CD4-positive, CD25-positive, alpha-beta regulatory T cell (primary cell): ENCODE results near the gene GLRB. TPM values are rescaled to one million over a fixed set of nuclear protein-coding genes. Genes with fewer than 3 reads are reported as not detected.

ENCODE experiments used
- ATAC-seq, 2 donors: fragments of 150-1000 bp; cut with Tn5 transposase; one replicate each; pipeline ENCODE4 v1.10.0; 2021; ENCODE audit warnings: low read depth in 2 of 2, moderate number of reproducible peaks in 2 of 2, moderate library complexity in 1 of 2
- DNase-seq, 3 donors: peaks; one replicate each; pipeline versions ENCODE4 v3.0.0 to v3.0.0-alpha.2; 2012 to 2022; ENCODE audit warnings: mixed read lengths in 1 of 3
- H3K27ac ChIP-seq: one replicate; pipeline ENCODE4 v1.7.0; 2013; ENCODE audit warnings: mild to moderate bottlenecking, low read length; ENCODE audit not compliant: insufficient read depth, poor library complexity, severe bottlenecking
- H3K27me3 ChIP-seq: one replicate; pipeline ENCODE4 v1.7.0; 2013; ENCODE audit warnings: low read length; ENCODE audit not compliant: control insufficient read depth, insufficient read depth
- H3K36me3 ChIP-seq: one replicate; pipeline ENCODE4 v1.7.0; 2013; ENCODE audit warnings: mild to moderate bottlenecking, low read length, moderate library complexity; ENCODE audit not compliant: control insufficient read depth, insufficient read depth
- H3K4me1 ChIP-seq: 2 replicates; pipeline ENCODE4 v1.7.0; 2013; ENCODE audit warnings: mild to moderate bottlenecking, low read length; ENCODE audit not compliant: insufficient read depth, control insufficient read depth, poor library complexity, severe bottlenecking
- H3K4me3 ChIP-seq: one replicate; pipeline ENCODE4 v1.7.0; 2013; ENCODE audit warnings: low read depth, mild to moderate bottlenecking, low read length, moderate library complexity
- H3K9me3 ChIP-seq, 2 experiments: 1 replicate in 1 of 2; 2 replicates in 1 of 2; pipeline ENCODE4 v1.7.0; 2013; ENCODE audit warnings: low read length in 2 of 2, mild to moderate bottlenecking in 1 of 2, moderate library complexity in 1 of 2; ENCODE audit not compliant: control insufficient read depth in 2 of 2
- H3K27ac Mint-ChIP-seq, 3 donors: one replicate each; pipeline ENCODE4 v1.8.0; 2020 to 2022; ENCODE audit warnings: mild to moderate bottlenecking in 3 of 3, mixed read lengths in 3 of 3, moderate library complexity in 2 of 3
- H3K27me3 Mint-ChIP-seq: one replicate; pipeline ENCODE4 v1.8.0; 2022; ENCODE audit warnings: mild to moderate bottlenecking, mixed read lengths
- H3K36me3 Mint-ChIP-seq: one replicate; pipeline ENCODE4 v1.8.0; 2020; ENCODE audit warnings: mixed read lengths
- H3K4me1 Mint-ChIP-seq, 4 donors: one replicate each; pipeline ENCODE4 v1.8.0; 2020 to 2022; ENCODE audit warnings: mixed read lengths in 4 of 4, mild to moderate bottlenecking in 1 of 4
- H3K4me3 Mint-ChIP-seq, 4 donors: one replicate each; pipeline ENCODE4 v1.8.0; 2020 to 2022; ENCODE audit warnings: mild to moderate bottlenecking in 4 of 4, mixed read lengths in 4 of 4, moderate library complexity in 3 of 4
- H3K9me3 Mint-ChIP-seq, 7 donors: one replicate each; pipeline ENCODE4 v1.8.0; 2020 to 2022; ENCODE audit warnings: mixed read lengths in 7 of 7, mild to moderate bottlenecking in 3 of 7, moderate library complexity in 2 of 7
- polyA plus RNA-seq, 4 donors: library from polyadenylated mRNA; unstranded; fragments of 300-500 nt; fragmentation: Illumina TruSeq; gene quantifications; one replicate each; pipeline ENCODE4 v1.2.3, GENCODE V29; 2021
- total RNA-seq: library from RNA; stranded (reverse); gene quantifications from one replicate; pipeline ENCODE4 v1.2.3, GENCODE V29; 2022

The GLRB gene
- not detected for total RNA-seq
- not detected for polyA plus RNA-seq

- Mint-ChIP-seq H3K27ac (no peak within 1 kb of the TSS), H3K27me3 (no peaks in the 10 kb centered on the region), H3K9me3 (peaks cover 0 to 13% (median 0%) of the 10 kb centered on the region in 7 donors), H3K4me1 (no peaks in the 10 kb centered on the region), H3K4me3 (no peak within 1 kb of the TSS), H3K36me3 (no peaks in the 10 kb centered on the region)
- no peaks in the 10 kb centered on the region for H3K36me3 ChIP-seq
- no peaks in the 10 kb centered on the region for H3K27me3 ChIP-seq
- no peaks in the 10 kb centered on the region for H3K4me1 ChIP-seq
- DNase-seq (no peak), ATAC-seq (no peak)
- H3K9me3 ChIP-seq, result no peaks in the 10 kb centered on the region
- H3K4me3 ChIP-seq, result no peak within 1 kb of the TSS
- H3K27ac ChIP-seq, result no peak within 1 kb of the TSS
Measured at GRCh38 chr4:157075811-157076577, at the start of gene GLRB. Gene GLRB (plus strand): TSS chr4:157076150. CDS start chr4:157078025, 1,875 bp downstream.

- H3K36me3 Mint-ChIP-seq, result no peaks in the 10 kb centered on the region
- Histone ChIP-seq H3K27me3 (no peaks in the 10 kb centered on the region), H3K4me1 (no peaks in the 10 kb centered on the region), H3K4me3 (no peak overlapping the region), H3K9me3 (no peaks in the 10 kb centered on the region), H3K27ac (no peak overlapping the region), H3K36me3 (no peaks in the 10 kb centered on the region)
- no peaks in the 10 kb centered on the region for H3K27me3 Mint-ChIP-seq
- DNase-seq (no peak), ATAC-seq (no peak)
- peaks cover 0 to 3% (median 2%) of the 10 kb centered on the region in 7 donors for H3K9me3 Mint-ChIP-seq
- no peaks in the 10 kb centered on the region for H3K4me1 Mint-ChIP-seq
- H3K4me3 Mint-ChIP-seq, result no peak overlapping the region
- H3K27ac Mint-ChIP-seq, result no peak overlapping the region
Measured at GRCh38 chr4:157035471-157035870, 40.5 kb upstream of the GLRB start.

- Mint-ChIP-seq H3K27ac (no peak overlapping the region), H3K9me3 (peaks cover 0 to 3% (median 0%) of the 10 kb centered on the region in 7 donors), H3K27me3 (no peaks in the 10 kb centered on the region), H3K4me3 (no peak overlapping the region), H3K36me3 (no peaks in the 10 kb centered on the region), H3K4me1 (no peaks in the 10 kb centered on the region)
- Histone ChIP-seq H3K36me3 (no peaks in the 10 kb centered on the region), H3K27ac (no peak overlapping the region), H3K27me3 (no peaks in the 10 kb centered on the region), H3K9me3 (peaks cover 0 to 3% of the 10 kb centered on the region in 2 experiments), H3K4me3 (no peak overlapping the region), H3K4me1 (no peaks in the 10 kb centered on the region)
- DNase-seq (no peak), ATAC-seq (no peak)
Measured at GRCh38 chr4:157040405-157040804, 35.5 kb upstream of the GLRB start.

- no peak overlapping the region for H3K27ac ChIP-seq
- no peaks in the 10 kb centered on the region for H3K36me3 ChIP-seq
- H3K27me3 ChIP-seq, result no peaks in the 10 kb centered on the region
- peaks cover 0 to 3% of the 10 kb centered on the region in 2 experiments for H3K9me3 ChIP-seq
- H3K4me1 Mint-ChIP-seq, result no peaks in the 10 kb centered on the region
- no peaks in the 10 kb centered on the region for H3K27me3 Mint-ChIP-seq
- DNase-seq (no peak), ATAC-seq (no peak)
- no peak overlapping the region for H3K4me3 Mint-ChIP-seq
- H3K4me1 ChIP-seq, result no peaks in the 10 kb centered on the region
- peaks cover 0 to 4% (median 0%) of the 10 kb centered on the region in 7 donors for H3K9me3 Mint-ChIP-seq
- H3K4me3 ChIP-seq, result no peak overlapping the region
- H3K36me3 Mint-ChIP-seq, result no peaks in the 10 kb centered on the region
- no peak overlapping the region for H3K27ac Mint-ChIP-seq
Measured at GRCh38 chr4:157043131-157043530, 32.8 kb upstream of the GLRB start.

GRCh38 chr4:157045507-157046127, 30.3 kb upstream of the GLRB start:
- H3K27me3 Mint-ChIP-seq, result no peaks in the 10 kb centered on the region
- peaks cover 0 to 3% of the 10 kb centered on the region in 2 experiments for H3K9me3 ChIP-seq
- H3K4me1 Mint-ChIP-seq, result no peaks in the 10 kb centered on the region
- DNase-seq (no peak), ATAC-seq (no peak)
- no peak overlapping the region for H3K27ac ChIP-seq
- no peak overlapping the region for H3K4me3 ChIP-seq
- H3K9me3 Mint-ChIP-seq, result peaks cover 0 to 8% (median 3%) of the 10 kb centered on the region in 7 donors
- H3K36me3 Mint-ChIP-seq, result no peaks in the 10 kb centered on the region
- H3K27ac Mint-ChIP-seq, result no peak overlapping the region
- no peaks in the 10 kb centered on the region for H3K36me3 ChIP-seq
- no peaks in the 10 kb centered on the region for H3K27me3 ChIP-seq
- H3K4me1 ChIP-seq, result no peaks in the 10 kb centered on the region
- H3K4me3 Mint-ChIP-seq, result no peak overlapping the region

- H3K4me1 Mint-ChIP-seq, result no peaks in the 10 kb centered on the region
- H3K9me3 Mint-ChIP-seq, result peaks cover 0 to 10% (median 3%) of the 10 kb centered on the region in 7 donors
- no peak overlapping the region for H3K4me3 Mint-ChIP-seq
- no peak for ATAC-seq
- Histone ChIP-seq H3K36me3 (no peaks in the 10 kb centered on the region), H3K27ac (no peak overlapping the region), H3K9me3 (no peaks in the 10 kb centered on the region), H3K4me1 (no peaks in the 10 kb centered on the region), H3K27me3 (no peaks in the 10 kb centered on the region), H3K4me3 (no peak overlapping the region)
- no peaks in the 10 kb centered on the region for H3K36me3 Mint-ChIP-seq
- H3K27me3 Mint-ChIP-seq, result no peaks in the 10 kb centered on the region
- DNase-seq, result no peak
- no peak overlapping the region for H3K27ac Mint-ChIP-seq
Measured at GRCh38 chr4:157048248-157048647, 27.7 kb upstream of the GLRB start.

- Histone ChIP-seq H3K9me3 (no peaks in the 10 kb centered on the region), H3K36me3 (no peaks in the 10 kb centered on the region), H3K4me3 (no peak overlapping the region), H3K27ac (no peak overlapping the region), H3K27me3 (no peaks in the 10 kb centered on the region), H3K4me1 (no peaks in the 10 kb centered on the region)
- H3K27ac Mint-ChIP-seq, result no peak overlapping the region
- DNase-seq, result no peak
- H3K4me3 Mint-ChIP-seq, result no peak overlapping the region
- no peaks in the 10 kb centered on the region for H3K4me1 Mint-ChIP-seq
- no peaks in the 10 kb centered on the region for H3K27me3 Mint-ChIP-seq
- H3K36me3 Mint-ChIP-seq, result no peaks in the 10 kb centered on the region
- H3K9me3 Mint-ChIP-seq, result peaks cover 0 to 10% (median 3%) of the 10 kb centered on the region in 7 donors
- ATAC-seq, result no peak
Measured at GRCh38 chr4:157050561-157050960, 25.4 kb upstream of the GLRB start.
